ENCODE measurements around the gene UBE2O.

UBE2O gene

GRCh38 chr17:76472726-76473125 is 19.8 kb upstream of the UBE2O start:
- 0 out of 2 replicates have a peak, but pooled peaks cover under 1% of the 10 kb centered on the region for H3K4me1 ChIP-seq (ENCODE audit: insufficient read depth, low read length)
- H3K4me3 ChIP-seq (ENCODE audit: low read length) = no peak overlapping the region

GRCh38 chr17:76472258-76472645 is 19.3 kb upstream of the UBE2O start:
- Histone ChIP-seq H3K4me3 (ENCODE audit: low read length) (no peak overlapping the region), H3K27me3 (ENCODE audit: insufficient read depth, low read length) (no peaks in the 10 kb centered on the region), H3K9ac (ENCODE audit: low read depth, low read length) (no peak overlapping the region), H3K27ac (ENCODE audit: low read depth, low read length) (no peak overlapping the region), H3K9me3 (ENCODE audit: insufficient read depth, low read depth, low read length) (no peaks in the 10 kb centered on the region), H3K4me1 (ENCODE audit: insufficient read depth, low read length) (peaks cover 5% of the 10 kb centered on the region; the same call in 1 of the 2 replicates), H3K36me3 (ENCODE audit: insufficient read depth, low read length) (peaks cover 8% of the 10 kb centered on the region; the same call in 1 of the 2 replicates)
- 95% methylated on average over 15 of the region's 15 CpGs for WGBS

More at GRCh38 chr17:76472726-76473125, 19.8 kb upstream of the UBE2O start:
- Histone ChIP-seq H3K36me3 (ENCODE audit: insufficient read depth, low read length) (peaks cover 8% of the 10 kb centered on the region; the same call in 1 of the 2 replicates), H3K27ac (ENCODE audit: low read depth, low read length) (no peak overlapping the region), H3K27me3 (ENCODE audit: insufficient read depth, low read length) (no peaks in the 10 kb centered on the region), H3K9ac (ENCODE audit: low read depth, low read length) (no peak overlapping the region), H3K9me3 (ENCODE audit: insufficient read depth, low read depth, low read length) (no peaks in the 10 kb centered on the region)
- 96% methylated on average over 11 of the region's 11 CpGs for WGBS

- Histone ChIP-seq H3K27ac (ENCODE audit: low read depth, low read length) (no peak overlapping the region), H3K9me3 (ENCODE audit: insufficient read depth, low read depth, low read length) (no peaks in the 10 kb centered on the region), H3K4me3 (ENCODE audit: low read length) (no peak overlapping the region), H3K4me1 (ENCODE audit: insufficient read depth, low read length) (peaks cover 7% of the 10 kb centered on the region; the same call in 1 of the 2 replicates), H3K27me3 (ENCODE audit: insufficient read depth, low read length) (no peaks in the 10 kb centered on the region), H3K36me3 (ENCODE audit: insufficient read depth, low read length) (peaks cover 8% of the 10 kb centered on the region; the same call in 1 of the 2 replicates), H3K9ac (ENCODE audit: low read depth, low read length) (no peak overlapping the region)
- WGBS = 95% methylated on average over 35 of the region's 35 CpGs
These were observed 18.7 kb upstream of the UBE2O start for GRCh38 chr17:76471498-76472257.

DNA sequence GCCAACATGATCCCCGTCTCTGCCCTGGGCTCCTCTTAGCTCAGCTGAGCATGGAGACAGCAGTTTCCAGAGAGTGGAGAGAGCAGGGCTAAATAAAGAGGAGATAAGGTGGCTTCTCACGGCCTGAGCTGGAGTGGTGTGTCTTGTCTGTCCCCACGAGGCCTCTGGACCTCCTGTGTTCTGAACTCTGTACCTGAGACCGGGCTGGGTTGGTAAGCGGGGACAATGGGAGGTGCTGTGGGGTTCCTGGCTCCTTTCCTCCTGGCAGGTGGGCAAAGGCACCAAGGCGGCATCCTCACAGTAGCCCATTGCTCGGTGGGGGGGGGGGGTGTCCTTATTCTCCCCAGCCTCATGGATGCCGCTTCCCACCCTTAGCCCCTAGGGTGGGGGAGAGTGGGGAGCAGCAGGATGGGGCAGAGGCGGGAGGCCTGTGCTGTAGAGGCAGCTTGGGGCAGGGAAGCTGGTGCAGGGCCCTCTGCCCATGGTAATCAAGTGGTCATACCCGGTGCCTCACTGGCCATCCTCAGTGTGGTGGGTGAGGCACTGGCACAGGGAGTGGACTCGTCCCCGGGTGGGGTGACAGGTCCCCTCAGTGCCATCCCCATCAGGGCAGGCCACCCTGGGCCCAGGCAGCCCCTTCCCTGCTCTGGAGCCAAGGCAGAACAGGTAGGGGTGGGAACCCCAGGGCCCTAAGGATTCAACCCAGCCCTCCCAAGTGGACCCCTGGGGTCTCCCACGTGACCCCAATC is 17.2 kb upstream of the UBE2O start:
- H3K36me3 ChIP-seq (ENCODE audit: insufficient read depth, low read length) = peaks cover 8% of the 10 kb centered on the region; the same call in 1 of the 2 replicates
- H3K9me3 ChIP-seq (ENCODE audit: insufficient read depth, low read depth, low read length) = no peaks in the 10 kb centered on the region
- no peak overlapping the region for H3K9ac ChIP-seq (ENCODE audit: low read depth, low read length)
- WGBS = 92% methylated on average over 11 of the region's 13 CpGs
- H3K27me3 ChIP-seq (ENCODE audit: insufficient read depth, low read length) = no peaks in the 10 kb centered on the region
- H3K4me3 ChIP-seq (ENCODE audit: low read length) = no peak overlapping the region
- peaks cover 7% of the 10 kb centered on the region; the same call in 1 of the 2 replicates for H3K4me1 ChIP-seq (ENCODE audit: insufficient read depth, low read length)
- no peak overlapping the region for H3K27ac ChIP-seq (ENCODE audit: low read depth, low read length)

DNA sequence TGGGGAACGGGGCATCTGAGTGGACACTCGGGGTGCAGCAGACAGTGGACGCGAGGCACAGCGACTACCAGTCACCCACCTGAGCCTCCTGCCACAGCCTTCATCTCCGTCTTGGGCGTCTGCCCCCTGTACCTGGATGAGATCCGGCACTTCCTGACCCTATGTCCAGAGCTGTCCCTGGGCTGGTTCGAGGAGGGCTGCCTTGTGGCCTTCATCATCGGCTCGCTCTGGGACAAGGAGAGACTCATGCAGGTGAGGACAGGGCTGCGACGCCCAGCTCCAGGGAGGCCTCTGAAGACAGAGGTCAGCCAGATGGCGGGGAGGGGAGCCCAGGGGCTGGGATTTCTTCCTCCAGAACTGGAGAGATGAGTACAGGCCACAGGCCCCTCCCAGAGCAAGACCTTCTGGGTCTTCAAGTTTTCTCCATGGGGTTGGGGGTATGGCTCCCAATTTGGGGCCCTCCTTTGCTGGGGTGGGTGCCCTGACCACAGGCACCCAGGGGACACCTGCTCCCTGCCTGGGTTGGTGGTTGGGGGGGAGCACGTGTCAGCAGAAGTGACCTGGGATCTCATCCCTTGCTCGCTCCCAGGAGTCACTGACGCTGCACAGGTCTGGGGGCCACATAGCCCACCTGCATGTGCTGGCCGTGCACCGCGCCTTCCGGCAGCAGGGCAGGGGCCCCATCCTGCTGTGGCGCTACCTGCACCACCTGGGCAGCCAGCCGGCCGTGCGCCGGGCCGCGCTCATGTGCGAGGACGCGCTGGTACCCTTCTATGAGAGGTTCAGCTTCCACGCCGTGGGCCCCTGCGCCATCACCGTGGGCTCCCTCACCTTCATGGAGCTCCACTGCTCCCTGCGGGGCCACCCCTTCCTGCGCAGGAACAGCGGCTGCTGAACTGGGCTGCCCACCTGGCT is 16.4 kb upstream of the UBE2O start:
- WGBS = 95% methylated on average over 38 of the region's 38 CpGs
- no peaks in the 10 kb centered on the region for H3K9me3 ChIP-seq (ENCODE audit: insufficient read depth, low read depth, low read length)
- no peak overlapping the region for H3K27ac ChIP-seq (ENCODE audit: low read depth, low read length)
- H3K27me3 ChIP-seq (ENCODE audit: insufficient read depth, low read length) = no peaks in the 10 kb centered on the region
- peaks cover 7% of the 10 kb centered on the region; the same call in 1 of the 2 replicates for H3K4me1 ChIP-seq (ENCODE audit: insufficient read depth, low read length)
- H3K4me3 ChIP-seq (ENCODE audit: low read length) = no peak overlapping the region
- H3K36me3 ChIP-seq (ENCODE audit: insufficient read depth, low read length) = peaks cover 8% of the 10 kb centered on the region; the same call in 1 of the 2 replicates
- no peak overlapping the region for H3K9ac ChIP-seq (ENCODE audit: low read depth, low read length)

DNA sequence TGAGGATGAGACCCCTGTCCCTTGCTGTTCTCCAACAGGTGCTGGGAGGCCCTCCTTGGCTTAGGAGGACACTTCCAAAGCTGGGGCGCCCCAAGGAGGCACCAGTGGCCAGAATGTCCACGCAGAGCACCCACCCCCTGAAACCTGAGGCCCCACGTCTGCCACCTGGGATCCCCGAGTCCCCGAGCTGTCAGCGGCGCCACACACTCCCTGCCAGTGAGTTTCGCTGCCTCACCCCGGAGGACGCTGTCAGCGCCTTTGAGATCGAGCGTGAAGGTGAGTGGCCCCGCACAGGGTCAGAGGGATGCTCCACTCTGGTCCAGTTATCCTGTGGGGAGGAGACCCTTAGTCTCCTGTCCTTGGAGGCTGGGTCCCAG is 15.7 kb upstream of the UBE2O start:
- H3K9me3 ChIP-seq (ENCODE audit: insufficient read depth, low read depth, low read length) = no peaks in the 10 kb centered on the region
- H3K27me3 ChIP-seq (ENCODE audit: insufficient read depth, low read length) = no peaks in the 10 kb centered on the region
- WGBS = 96% methylated on average over 14 of the region's 14 CpGs
- peaks cover 7% of the 10 kb centered on the region; the same call in 1 of the 2 replicates for H3K4me1 ChIP-seq (ENCODE audit: insufficient read depth, low read length)
- peaks cover 8% of the 10 kb centered on the region; the same call in 1 of the 2 replicates for H3K36me3 ChIP-seq (ENCODE audit: insufficient read depth, low read length)
- no peak overlapping the region for H3K4me3 ChIP-seq (ENCODE audit: low read length)
- H3K27ac ChIP-seq (ENCODE audit: low read depth, low read length) = no peak overlapping the region
- no peak overlapping the region for H3K9ac ChIP-seq (ENCODE audit: low read depth, low read length)

- 93% methylated on average over 7 of the region's 8 CpGs for WGBS
- Histone ChIP-seq H3K4me1 (ENCODE audit: insufficient read depth, low read length) (peaks cover 7% of the 10 kb centered on the region; the same call in 1 of the 2 replicates), H3K27ac (ENCODE audit: low read depth, low read length) (no peak overlapping the region), H3K27me3 (ENCODE audit: insufficient read depth, low read length) (no peaks in the 10 kb centered on the region), H3K9ac (ENCODE audit: low read depth, low read length) (no peak overlapping the region), H3K9me3 (ENCODE audit: insufficient read depth, low read depth, low read length) (no peaks in the 10 kb centered on the region), H3K4me3 (ENCODE audit: low read length) (no peak overlapping the region), H3K36me3 (ENCODE audit: insufficient read depth, low read length) (peaks cover 8% of the 10 kb centered on the region; the same call in 1 of the 2 replicates)
These were observed 15.1 kb upstream of the UBE2O start for GRCh38 chr17:76467809-76468633.

DNA sequence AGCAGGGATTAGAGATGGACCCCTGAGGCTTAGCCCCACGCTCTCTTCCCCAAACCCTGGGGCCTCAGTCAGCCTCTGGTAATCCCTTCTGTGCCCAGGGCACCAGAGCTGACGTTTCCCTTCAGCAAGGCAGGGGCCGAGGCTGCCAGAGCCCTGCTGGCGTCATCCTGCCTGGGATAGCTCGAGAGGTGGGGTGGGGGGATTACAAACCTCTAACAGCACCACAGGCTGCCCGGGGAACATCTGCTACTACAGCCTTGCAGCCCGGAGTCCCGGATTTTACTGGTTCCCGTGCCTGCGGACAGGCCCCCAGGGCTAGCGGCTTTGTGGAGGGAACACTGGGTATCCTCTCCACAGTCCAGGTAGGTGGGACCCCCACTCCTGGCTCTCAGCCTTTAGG is 14.4 kb upstream of the UBE2O start, which contains the start of gene AANAT:
Gene AANAT (plus strand): TSS at position 238 of the 400 bp plus-strand sequence. CDS start 1,144 bp downstream, outside the sequence.
- H3K27me3 ChIP-seq (ENCODE audit: insufficient read depth, low read length) = no peaks in the 10 kb centered on the region
- H3K27ac ChIP-seq (ENCODE audit: low read depth, low read length) = no peak within 1 kb of the TSS
- peaks cover 7% of the 10 kb centered on the region; the same call in 1 of the 2 replicates for H3K4me1 ChIP-seq (ENCODE audit: insufficient read depth, low read length)
- peaks cover 2% of the 10 kb centered on the region; the same call in 1 of the 2 replicates for H3K36me3 ChIP-seq (ENCODE audit: insufficient read depth, low read length)
- no peaks in the 10 kb centered on the region for H3K9me3 ChIP-seq (ENCODE audit: insufficient read depth, low read depth, low read length)
- WGBS = 42% methylated on average over 11 of the region's 11 CpGs
- H3K9ac ChIP-seq (ENCODE audit: low read depth, low read length) = no peak within 1 kb of the TSS
- no peak within 1 kb of the TSS for H3K4me3 ChIP-seq (ENCODE audit: low read length)

GRCh38 chr17:76466775-76467130 is 13.8 kb upstream of the UBE2O start:
- Histone ChIP-seq H3K36me3 (ENCODE audit: insufficient read depth, low read length) (no peaks in the 10 kb centered on the region), H3K4me1 (ENCODE audit: insufficient read depth, low read length) (peaks cover 10% of the 10 kb centered on the region), H3K27ac (ENCODE audit: low read depth, low read length) (no peak overlapping the region), H3K9ac (ENCODE audit: low read depth, low read length) (no peak overlapping the region), H3K9me3 (ENCODE audit: insufficient read depth, low read depth, low read length) (no peaks in the 10 kb centered on the region), H3K4me3 (ENCODE audit: low read length) (no peak overlapping the region), H3K27me3 (ENCODE audit: insufficient read depth, low read length) (no peaks in the 10 kb centered on the region)
- 87% methylated on average over 6 of the region's 6 CpGs for WGBS

Data from HUES64 (cell line).